HepG2 (cell line): ENCODE data around the gene PRELID2. TPM values are rescaled to one million over a fixed set of nuclear protein-coding genes. Genes with fewer than 3 reads are reported as not detected.

Experiments used
- ATF7 ChIP-seq, 2 experiments: fragments of 450-650 bp in 1 of 2; sonication (generic) in 1 of 2; formaldehyde crosslinking in 1 of 2; IDR thresholded peaks; 2 replicates each; pipeline versions ENCODE4 v1.4.0 to v1.6.1; 2016 to 2020; ENCODE audit warnings: antibody characterized with exemption in 1 of 2, mild to moderate bottlenecking in 1 of 2, missing genetic modification reagents in 1 of 2
- CTCF ChIP-seq: sonication (generic); formaldehyde crosslinking; IDR thresholded peaks from 2 replicates; pipeline ENCODE4 v1.5.0; 2020; ENCODE audit warnings: mild to moderate bottlenecking, missing genetic modification reagents, moderate library complexity
- ETV6 ChIP-seq: sonication (generic); formaldehyde crosslinking; conservative IDR thresholded peaks from 2 replicates; pipeline ENCODE4 v1.4.0; 2020; ENCODE audit warnings: missing genetic modification reagents
- GATA4 ChIP-seq: sonication (generic); IDR thresholded peaks from 2 replicates; pipeline ENCODE4 v1.6.1; 2016; ENCODE audit warnings: antibody characterized with exemption, low read depth, borderline replicate concordance
- HIVEP1 ChIP-seq: sonication (generic); formaldehyde crosslinking; IDR thresholded peaks from 2 replicates; pipeline ENCODE4 v1.4.0; 2020; ENCODE audit warnings: mild to moderate bottlenecking, missing genetic modification reagents
- IKZF4 ChIP-seq: sonication (generic); formaldehyde crosslinking; IDR thresholded peaks from 2 replicates; pipeline ENCODE4 v1.5.1; 2020; ENCODE audit warnings: borderline replicate concordance, mild to moderate bottlenecking, low read depth, missing genetic modification reagents; ENCODE audit errors: not compliant biosample characterization
- KMT2B ChIP-seq: IDR thresholded peaks from 2 replicates; pipeline ENCODE4 v1.6.1; 2016; ENCODE audit warnings: missing genetic modification reagents, missing compliant biosample characterization
- MZF1 ChIP-seq: sonication (generic); formaldehyde crosslinking; IDR thresholded peaks from 2 replicates; pipeline ENCODE4 v1.8.1; 2023; ENCODE audit warnings: mild to moderate bottlenecking, missing genetic modification reagents, borderline replicate concordance
- NR1H2 ChIP-seq: sonication (generic); formaldehyde crosslinking; IDR thresholded peaks from 2 replicates; pipeline ENCODE4 v1.8.1; 2022; ENCODE audit warnings: low read depth, missing genetic modification reagents, borderline replicate concordance
- RBAK ChIP-seq: sonication (generic); formaldehyde crosslinking; IDR thresholded peaks from 2 replicates; pipeline ENCODE4 v1.5.1; 2020; ENCODE audit warnings: mild to moderate bottlenecking, missing genetic modification reagents
- RFX5 ChIP-seq: IDR thresholded peaks from 2 replicates; pipeline ENCODE4 v1.6.1; 2011; ENCODE audit warnings: low read depth, low read length, improper control_type of control experiment
- SRSF4 ChIP-seq: fragments of 200-400 bp; formaldehyde crosslinking; IDR thresholded peaks from one replicate; pipeline ENCODE4 v1.6.1; 2018; ENCODE audit warnings: mild to moderate bottlenecking, low read depth, low read length, moderate library complexity; ENCODE audit not compliant: poor library complexity, severe bottlenecking
- SSRP1 ChIP-seq: IDR thresholded peaks from 2 replicates; pipeline ENCODE4 v1.6.1; 2016; ENCODE audit warnings: control low read depth
- TCF7L2 ChIP-seq: IDR thresholded peaks from 2 replicates; pipeline ENCODE4 v1.6.1; 2011; ENCODE audit warnings: mild to moderate bottlenecking, low read depth, low read length, moderate library complexity
- ZNF451 ChIP-seq: sonication (generic); formaldehyde crosslinking; IDR thresholded peaks from 2 replicates; pipeline ENCODE4 v1.5.0; 2020; ENCODE audit warnings: mild to moderate bottlenecking, missing genetic modification reagents
- ZNF609 ChIP-seq: sonication (generic); formaldehyde crosslinking; IDR thresholded peaks from 2 replicates; pipeline ENCODE4 v1.4.0; 2020; ENCODE audit warnings: mild to moderate bottlenecking, missing genetic modification reagents, borderline replicate concordance
- ZNF629 ChIP-seq: sonication (generic); formaldehyde crosslinking; conservative IDR thresholded peaks from 2 replicates; pipeline ENCODE4 v1.5.0; 2020; ENCODE audit warnings: missing genetic modification reagents
- ZNF780A ChIP-seq: sonication (generic); formaldehyde crosslinking; IDR thresholded peaks from 2 replicates; pipeline ENCODE4 v1.8.0; 2022; ENCODE audit warnings: mild to moderate bottlenecking, missing genetic modification reagents, moderate library complexity
- ZNF850 ChIP-seq: sonication (generic); formaldehyde crosslinking; conservative IDR thresholded peaks from 2 replicates; pipeline ENCODE4 v1.9.0; 2021; ENCODE audit warnings: mild to moderate bottlenecking, missing genetic modification reagents
- ZZZ3 ChIP-seq: sonication (generic); formaldehyde crosslinking; IDR thresholded peaks from 2 replicates; pipeline ENCODE4 v1.4.0; 2020; ENCODE audit warnings: missing genetic modification reagents, mild to moderate bottlenecking, borderline replicate concordance
- polyA plus RNA-seq, 8 experiments: library from polyadenylated mRNA; depleted of rRNA in 3 of 8; stranded (reverse) in 7 of 8; unstranded in 1 of 8; fragments of >200 nt; fragmentation: Illumina TruSeq in 4 of 8; extraction: Trizol in 4 of 8; gene quantifications; 2 replicates each; pipeline versions ENCODE4 v1.2.1 to v1.2.3, GENCODE V29; 2011 to 2016; ENCODE audit warnings: low read depth in 4 of 8, missing spikeins in 1 of 8, mixed read lengths in 1 of 8; ENCODE audit not compliant: insufficient read depth in 1 of 8
- total RNA-seq, 5 experiments: library from RNA; depleted of rRNA; stranded (reverse); fragments of >200 nt; fragmentation: Illumina TruSeq; extraction: Trizol; gene quantifications; 2 replicates each; pipeline ENCODE4 v1.2.3, GENCODE V29; 2016; ENCODE audit warnings: low read depth in 1 of 5
- TF ChIP-seq, protein P1 (sequence below): IDR thresholded peaks from 2 replicates; pipeline ENCODE4 v1.6.1; 2016

PRELID2 gene
- total and polyA plus RNA-seq, 2 of the 13 experiments (the other 11 are each of a cell fraction or from before 2014, with no cell fraction given) = 10.0 to 22.9 TPM

DNA sequence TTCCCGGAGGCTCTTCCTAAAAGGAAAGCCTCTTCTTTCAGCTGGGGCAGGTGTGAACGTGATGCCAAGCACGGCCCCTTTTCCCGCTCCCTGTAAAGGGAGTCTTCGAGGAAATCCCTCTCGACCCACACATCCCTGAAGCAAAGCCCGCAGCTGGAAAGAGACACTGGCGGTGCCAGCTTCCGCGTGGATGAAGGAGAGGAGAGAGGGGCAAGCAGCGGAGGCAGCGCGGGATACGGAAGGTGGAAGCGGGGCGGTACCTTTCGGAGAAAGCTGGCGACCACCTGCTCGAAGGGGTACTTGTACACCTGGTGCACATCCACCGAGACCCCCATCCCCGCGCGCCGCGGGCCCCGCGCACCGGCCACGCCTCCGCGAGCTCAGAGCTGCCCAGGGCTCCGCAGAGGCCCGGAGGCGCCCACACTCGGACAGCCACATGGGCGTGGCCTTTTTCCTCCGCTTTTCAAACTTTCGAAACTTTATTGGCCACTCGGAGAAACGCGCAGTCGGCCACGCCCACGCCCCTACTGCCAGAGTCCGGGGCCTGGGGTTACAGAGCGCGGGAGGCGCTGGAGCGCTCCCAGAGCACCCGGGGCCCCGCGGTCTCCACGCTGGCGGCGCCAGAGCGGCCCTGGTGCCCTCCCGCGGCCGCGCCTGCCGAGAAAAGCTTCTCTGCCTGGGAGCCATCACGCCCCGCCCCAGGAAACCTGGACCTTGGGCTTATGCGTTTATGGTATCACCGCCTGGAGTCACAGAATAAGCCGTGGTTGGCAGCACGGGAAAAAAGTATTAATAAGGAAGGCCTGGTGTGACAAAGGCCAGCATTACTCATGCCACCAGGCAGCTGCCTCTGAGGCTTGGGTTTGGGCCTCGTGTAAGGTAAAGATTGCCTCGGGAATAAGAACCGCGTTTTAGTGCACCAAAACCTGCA, at the start of gene PRELID2 (continued):
- TF ChIP-seq TCF7L2 = no peak
- no peak for TF ChIP-seq MZF1 (CRISPR knock-in tag)
- TF ChIP-seq ZNF609 = no peak
- TF ChIP-seq, protein P1, sequence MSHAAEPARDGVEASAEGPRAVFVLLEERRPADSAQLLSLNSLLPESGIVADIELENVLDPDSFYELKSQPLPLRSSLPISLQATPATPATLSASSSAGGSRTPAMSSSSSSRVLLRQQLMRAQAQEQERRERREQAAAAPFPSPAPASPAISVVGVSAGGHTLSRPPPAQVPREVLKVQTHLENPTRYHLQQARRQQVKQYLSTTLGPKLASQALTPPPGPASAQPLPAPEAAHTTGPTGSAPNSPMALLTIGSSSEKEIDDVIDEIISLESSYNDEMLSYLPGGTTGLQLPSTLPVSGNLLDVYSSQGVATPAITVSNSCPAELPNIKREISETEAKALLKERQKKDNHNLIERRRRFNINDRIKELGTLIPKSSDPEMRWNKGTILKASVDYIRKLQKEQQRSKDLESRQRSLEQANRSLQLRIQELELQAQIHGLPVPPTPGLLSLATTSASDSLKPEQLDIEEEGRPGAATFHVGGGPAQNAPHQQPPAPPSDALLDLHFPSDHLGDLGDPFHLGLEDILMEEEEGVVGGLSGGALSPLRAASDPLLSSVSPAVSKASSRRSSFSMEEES (CRISPR knock-in tag) = no peak
- no peak for TF ChIP-seq RBAK (CRISPR knock-in tag)
- no peak; the same call in 1 of the 2 replicates for TF ChIP-seq ZNF780A (CRISPR knock-in tag)
- peak; percentile 65 for TF ChIP-seq CTCF
- no peak for TF ChIP-seq RFX5
- TF ChIP-seq ZNF451 = peak; percentile 42; the same call in 1 of the 2 replicates
- TF ChIP-seq ATF7 (IDR thresholded peaks at IDR 0.05) = no peak
- TF ChIP-seq ATF7 (CRISPR knock-in tag; IDR thresholded peaks at IDR 0.05) = no peak
- 0 out of 2 replicates have a peak, but pooled peaks have one; percentile 79 for TF ChIP-seq ZNF850 (CRISPR knock-in tag)
- no peak for TF ChIP-seq SRSF4
- TF ChIP-seq SSRP1 = no peak
- TF ChIP-seq HIVEP1 (CRISPR knock-in tag) = no peak
- peak; percentile 22; the same call in 1 of the 2 replicates for TF ChIP-seq ZNF629 (CRISPR knock-in tag)
- no peak; the same call in 1 of the 2 replicates for TF ChIP-seq ETV6 (CRISPR knock-in tag)
- no peak for TF ChIP-seq NR1H2 (CRISPR knock-in tag)
- peak; percentile 5; the same call in 1 of the 2 replicates for TF ChIP-seq ZZZ3 (CRISPR knock-in tag)
- peak; percentile 81 for TF ChIP-seq KMT2B (CRISPR knock-in tag)
- no peak for TF ChIP-seq IKZF4
- TF ChIP-seq GATA4 = no peak
